K562 (cell line): ENCODE results near the gene RHOA. TPM values are rescaled to one million over a fixed set of nuclear protein-coding genes. Genes with fewer than 3 reads are reported as not detected.

Experiments
- ATAC-seq: fragments of 200-7000 bp; cut with Tn5 transposase; 3 replicates; pipeline ENCODE4 v1.9.1; 2020; ENCODE audit warnings: moderate library complexity
- BruUV-seq: library from RNA; stranded (reverse); fragments of 400-500 nt; replicated peaks from 2 replicates; lab custom pipeline; 2021; lab: Mats Ljungman, UMichigan
- CTCF ChIA-PET: fragments of 300-600 bp; formaldehyde crosslinking; extraction: SDS; loops from one replicate; lab custom pipeline; 2021; ENCODE audit warnings: low intra/inter-chr PET ratio; lab: Yijun Ruan, JAX
- POLR2A ChIA-PET: fragments of 300-600, 350-650 bp; sonication (Branson Sonifier 250); formaldehyde crosslinking; extraction: SDS; loops from one replicate; lab custom pipeline; 2021; ENCODE audit warnings: antibody characterized with exemption, inconsistent platforms; lab: Yijun Ruan, JAX
- DNase-seq, 4 experiments: peaks; one replicate each; pipeline versions ENCODE4 v3.0.0 to v3.0.0-alpha.2; 2011 to 2018; ENCODE audit warnings: low spot score in 3 of 4, mixed read lengths in 3 of 4; ENCODE audit errors: extremely low read depth in 1 of 4
- FAIRE-seq: peaks from 2 replicates; lab custom pipeline; 2011; peaks lifted over from hg19 to GRCh38; lab: Jason Lieb, UNC
- H2AFZ ChIP-seq: 2 replicates; pipeline ENCODE4 v1.6.0; 2011; ENCODE audit warnings: low read depth, low read length, control low read depth, inconsistent platforms
- H3K27ac ChIP-seq: fragments of 200-600 bp; 3 replicates; pipeline ENCODE4 v1.8.0; 2011; ENCODE audit warnings: low read depth, mild to moderate bottlenecking, control low read depth, inconsistent platforms, low read length, moderate library complexity, mixed read lengths; ENCODE audit errors: extremely low read depth
- H3K27me3 ChIP-seq, 2 experiments: fragments of 300-600 bp in 1 of 2; 2 replicates in 1 of 2; 3 replicates in 1 of 2; pipeline versions ENCODE4 v1.6.0 to v1.8.0; 2011; ENCODE audit warnings: inconsistent platforms in 2 of 2, low read length in 2 of 2, mild to moderate bottlenecking in 1 of 2, mixed read lengths in 1 of 2, moderate library complexity in 1 of 2; ENCODE audit not compliant: control insufficient read depth in 2 of 2, insufficient read depth in 2 of 2
- H3K36me3 ChIP-seq: fragments of 300-600 bp; 3 replicates; pipeline ENCODE4 v1.8.0; 2011; ENCODE audit warnings: mild to moderate bottlenecking, low read length, inconsistent platforms; ENCODE audit not compliant: control insufficient read depth, insufficient read depth
- H3K4me1 ChIP-seq, 2 experiments: fragments of 200-600 bp in 1 of 2; replicated peaks in 1 of 2; 2 replicates in 1 of 2; 3 replicates in 1 of 2; pipeline versions ENCODE4 v1.5.1 to v1.8.0; 2011; ENCODE audit warnings: inconsistent platforms in 2 of 2, low read length in 2 of 2, mild to moderate bottlenecking in 1 of 2, mixed read lengths in 1 of 2, moderate library complexity in 1 of 2; ENCODE audit not compliant: control insufficient read depth in 2 of 2, insufficient read depth in 2 of 2
- H3K4me2 ChIP-seq: 2 replicates; pipeline ENCODE4 v1.6.1; 2011; ENCODE audit warnings: low read length, control low read depth, inconsistent platforms, mixed read lengths; ENCODE audit not compliant: insufficient read depth
- H3K4me3 ChIP-seq: fragments of 200-600 bp; sonication (generic), shearing (Covaris generic); 2 replicates; pipeline ENCODE4 v1.5.1; 2016; ENCODE audit warnings: control low read depth, inconsistent platforms
- H3K79me2 ChIP-seq: fragments of 200-600 bp; 3 replicates; pipeline ENCODE4 v1.8.0; 2011; ENCODE audit warnings: low read length, inconsistent platforms; ENCODE audit not compliant: control insufficient read depth, insufficient read depth
- H3K9ac ChIP-seq, 2 experiments: 2 replicates each; pipeline versions ENCODE4 v1.6.0 to v1.6.1; 2011; ENCODE audit warnings: low read depth in 2 of 2, low read length in 2 of 2, control low read depth in 1 of 2, inconsistent platforms in 1 of 2, mild to moderate bottlenecking in 1 of 2, mixed read lengths in 1 of 2; ENCODE audit not compliant: insufficient read depth in 1 of 2
- H3K9me1 ChIP-seq: one replicate; pipeline ENCODE4 v1.6.0; 2011; ENCODE audit warnings: inconsistent platforms, mild to moderate bottlenecking, low read length, moderate library complexity; ENCODE audit not compliant: control insufficient read depth, insufficient read depth
- H3K9me3 ChIP-seq: replicated peaks from 2 replicates; pipeline ENCODE4 v1.5.1; 2011; ENCODE audit warnings: low read depth, low read length, inconsistent platforms; ENCODE audit not compliant: control insufficient read depth, insufficient read depth
- H4K20me1 ChIP-seq: replicated peaks from 2 replicates; pipeline ENCODE4 v1.6.1; 2011; ENCODE audit warnings: low read length, inconsistent platforms, mixed read lengths; ENCODE audit not compliant: control insufficient read depth, insufficient read depth
- BDP1 ChIP-seq: IDR thresholded peaks from 3 replicates; pipeline ENCODE4 v1.6.1; 2011; ENCODE audit not compliant: insufficient read length, insufficient read depth
- CCAR2 ChIP-seq: fragments of 200-400 bp; formaldehyde crosslinking; IDR thresholded peaks from 2 replicates; pipeline ENCODE4 v1.6.1; 2017; ENCODE audit warnings: mild to moderate bottlenecking, low read depth, low read length
- CCNT2 ChIP-seq: IDR thresholded peaks from 2 replicates; pipeline ENCODE4 v1.6.1; 2011; ENCODE audit warnings: borderline replicate concordance, low read depth, mild to moderate bottlenecking, moderate library complexity, mixed read lengths, low read length; ENCODE audit not compliant: insufficient read length; ENCODE audit errors: extremely low read depth
- ERF ChIP-seq: fragments of 450-650 bp; formaldehyde crosslinking; IDR thresholded peaks from 2 replicates; pipeline ENCODE4 v1.4.0; 2020; ENCODE audit warnings: mild to moderate bottlenecking, mixed read lengths
- ETS2 ChIP-seq: IDR thresholded peaks from 2 replicates; pipeline ENCODE4 v1.6.1; 2016; ENCODE audit warnings: borderline replicate concordance, missing genetic modification characterization, mild to moderate bottlenecking, moderate library complexity, missing compliant biosample characterization; ENCODE audit not compliant: poor library complexity, severe bottlenecking
- GABPB1 ChIP-seq: sonication (generic); formaldehyde crosslinking; IDR thresholded peaks from 2 replicates; pipeline ENCODE4 v1.8.0; 2022; ENCODE audit warnings: mild to moderate bottlenecking, missing genetic modification reagents
- HNRNPUL1 ChIP-seq: fragments of 200-400 bp; formaldehyde crosslinking; IDR thresholded peaks from 2 replicates; pipeline ENCODE4 v1.6.1; 2017; ENCODE audit warnings: low read length
- KLF16 ChIP-seq: IDR thresholded peaks from 2 replicates; pipeline ENCODE4 v1.6.1; 2016; ENCODE audit warnings: antibody characterized with exemption
- MCM3 ChIP-seq: fragments of 450-650 bp; IDR thresholded peaks from 2 replicates; pipeline ENCODE4 v1.6.1; 2016
- NBN ChIP-seq: fragments of 450-650 bp; IDR thresholded peaks from 2 replicates; pipeline ENCODE4 v1.6.1; 2016; ENCODE audit warnings: low read depth, mild to moderate bottlenecking
- SIN3B ChIP-seq: fragments of 450-650 bp; IDR thresholded peaks from 2 replicates; pipeline ENCODE4 v1.6.1; 2017; ENCODE audit warnings: low read depth, mild to moderate bottlenecking, moderate library complexity
- SNIP1 ChIP-seq: fragments of 450-650 bp; IDR thresholded peaks from 2 replicates; pipeline ENCODE4 v1.7.1; 2017; ENCODE audit warnings: low read depth, mild to moderate bottlenecking
- SRSF3 ChIP-seq: fragments of 200-400 bp; formaldehyde crosslinking; IDR thresholded peaks from 2 replicates; pipeline ENCODE4 v1.6.1; 2016; ENCODE audit warnings: mild to moderate bottlenecking, low read length, moderate library complexity; ENCODE audit not compliant: insufficient read depth
- YY1 ChIP-seq, 3 experiments: IDR thresholded peaks; 2 replicates each; pipeline ENCODE4 v1.6.1; 2011; ENCODE audit warnings: low read length in 2 of 3, mild to moderate bottlenecking in 2 of 3, moderate library complexity in 2 of 3, borderline replicate concordance in 1 of 3, control low read depth in 1 of 3, low read depth in 1 of 3; ENCODE audit not compliant: insufficient read depth in 3 of 3, insufficient replicate concordance in 2 of 3, control insufficient read depth in 1 of 3, insufficient read length in 1 of 3; ENCODE audit errors: extremely low read depth in 1 of 3
- ZNF165 ChIP-seq: fragments of 250-450 bp; sonication (Bioruptor Pico); IDR thresholded peaks from 2 replicates; pipeline ENCODE4 v1.4.0; 2020; ENCODE audit warnings: borderline replicate concordance
- WGBS: fragments of 100-300 bp; shearing (Covaris generic); methylation state at CpG from one replicate; pipeline ENCODE4 v1.1.6; 2016; ENCODE audit warnings: low coverage, mixed read lengths; ENCODE audit not compliant: insufficient coverage; ENCODE audit errors: missing lambda C conversion rate; 5-methylcytosine and 5-hydroxymethylcytosine counted together
- in situ Hi-C: fragments of 300-500 bp; cut with MboI; formaldehyde crosslinking; loops from 4 replicates; pipeline ENCODE4 v1.15.0; 2018; ENCODE audit warnings: inconsistent platforms, mixed read lengths
- intact Hi-C: fragments of 100-400 bp; cut with micrococcal nuclease; formaldehyde crosslinking; loops from 2 replicates; pipeline ENCODE4 v1.14.2; 2022
- polyA plus RNA-seq, 8 experiments: library from polyadenylated mRNA; depleted of rRNA in 4 of 8; stranded (reverse) in 5 of 8; unstranded in 3 of 8; fragments of >200 nt; fragmentation: Nextera tagmentation in 2 of 8; fragmentation: Illumina TruSeq in 1 of 8; extraction: Ambion mirVana in 2 of 8; extraction: Trizol in 1 of 8; gene quantifications; 2 replicates each; pipeline versions ENCODE4 v1.2.1 to v1.2.3, GENCODE V29; 2011 to 2014; ENCODE audit warnings: inconsistent platforms in 1 of 8, missing spikeins in 1 of 8
- total RNA-seq, 7 experiments: library from RNA; depleted of rRNA in 6 of 7; stranded (reverse); fragments of >200 nt in 6 of 7; fragmentation: Illumina TruSeq in 2 of 7; extraction: Trizol in 2 of 7; gene quantifications; 2 replicates each; pipeline versions ENCODE4 v1.2.1 to v1.2.3, GENCODE V29; 2011 to 2021; ENCODE audit warnings: low replicate concordance in 1 of 7
- TF ChIP-seq, protein P1 (sequence below): fragments of 250-450 bp; sonication (Bioruptor Pico); IDR thresholded peaks from 2 replicates; pipeline ENCODE4 v1.4.0; 2020; ENCODE audit warnings: mild to moderate bottlenecking, moderate library complexity

Gene RHOA
- total and polyA plus RNA-seq, 9 of the 15 experiments (the other 6 are each of a cell fraction or from before 2014, with no cell fraction given), result 136 to 540 (median 236) TPM

GRCh38 chr3:49460188-49460890 lies 48.6 kb upstream of the RHOA start:
- FAIRE-seq, result no peak
- POLR2A ChIA-PET, result no interaction called here
- Histone ChIP-seq H3K4me2 (no peak overlapping the region), H3K36me3 (no peaks in the 10 kb centered on the region), H4K20me1 (no peaks in the 10 kb centered on the region), H2AFZ (no peak overlapping the region), H3K79me2 (no peaks in the 10 kb centered on the region), H3K4me1 (peaks cover 9 to 11% of the 10 kb centered on the region in 2 experiments; a peak in 4 of 5 replicates), H3K9me1 (no peaks in the 10 kb centered on the region), H3K4me3 (no peak overlapping the region), H3K27me3 (no peaks in the 10 kb centered on the region), H3K9ac (0 out of 4 replicates have a peak overlapping the region, but pooled peaks of 1 of the 2 experiments have one; percentile 28), H3K9me3 (no peaks in the 10 kb centered on the region), H3K27ac (no peak overlapping the region)
- 87% methylated on average over 2 of the region's 2 CpGs for WGBS
- in situ Hi-C loops, result no loop called here
- no TSS peak for BruUV-seq
- intact Hi-C loops, result no loop called here
- DNase-seq, result no peak
- no peak for ATAC-seq
- CTCF ChIA-PET, result no interaction called here
- no peak for TF ChIP-seq SNIP1
- TF ChIP-seq SRSF3, result no peak
- no peak for TF ChIP-seq ZNF165 (CRISPR knock-in tag)
- no peak for TF ChIP-seq GABPB1 (CRISPR knock-in tag)
- no peak for TF ChIP-seq ETS2 (tag)
- no peak for TF ChIP-seq SIN3B
- no peak for TF ChIP-seq ERF (CRISPR knock-in tag)
- TF ChIP-seq BDP1, result no peak
- no peak for TF ChIP-seq CCAR2
- TF ChIP-seq CCNT2, result no peak
- no peak for TF ChIP-seq HNRNPUL1
- no peak for TF ChIP-seq NBN
- no peak for TF ChIP-seq MCM3
- no peak for TF ChIP-seq KLF16
- TF ChIP-seq, protein P1, sequence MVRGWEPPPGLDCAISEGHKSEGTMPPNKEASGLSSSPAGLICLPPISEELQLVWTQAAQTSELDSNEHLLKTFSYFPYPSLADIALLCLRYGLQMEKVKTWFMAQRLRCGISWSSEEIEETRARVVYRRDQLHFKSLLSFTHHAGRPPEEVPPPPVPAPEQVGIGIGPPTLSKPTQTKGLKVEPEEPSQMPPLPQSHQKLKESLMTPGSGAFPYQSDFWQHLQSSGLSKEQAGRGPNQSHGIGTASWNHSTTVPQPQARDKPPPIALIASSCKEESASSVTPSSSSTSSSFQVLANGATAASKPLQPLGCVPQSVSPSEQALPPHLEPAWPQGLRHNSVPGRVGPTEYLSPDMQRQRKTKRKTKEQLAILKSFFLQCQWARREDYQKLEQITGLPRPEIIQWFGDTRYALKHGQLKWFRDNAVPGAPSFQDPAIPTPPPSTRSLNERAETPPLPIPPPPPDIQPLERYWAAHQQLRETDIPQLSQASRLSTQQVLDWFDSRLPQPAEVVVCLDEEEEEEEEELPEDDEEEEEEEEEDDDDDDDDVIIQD (CRISPR knock-in tag), result no peak
- TF ChIP-seq YY1 (IDR thresholded peaks at IDR 0.05; ENCODE audit: borderline replicate concordance in 1 of 3, control insufficient read depth in 1 of 3, extremely low read depth in 1 of 3, insufficient read depth in 3 of 3, insufficient read length in 1 of 3, insufficient replicate concordance in 2 of 3, low read depth in 1 of 3, low read length in 2 of 3), result no peak
